Activated T-helper 1 cell treated with anti-CD3 and anti-CD28 coated beads, Interleukin-12 subunit alpha, Interleukin-12 subunit beta, Interleukin-2, Interleukin-4 antibody, amounts not matched to agents 30 ng/mL and 10 ng/mL and 1 ng/mL, durations not matched to agents 14 hours and 24 hours and 36 hours (primary cell): ENCODE measurements around the gene SLC22A1. TPM values are rescaled to one million over a fixed set of nuclear protein-coding genes. Genes with fewer than 3 reads are reported as not detected.

ENCODE experiments used
- DNase-seq: peaks from one replicate; pipeline ENCODE4 v3.0.0; 2021; ENCODE audit warnings: low spot score
- H3K27ac Mint-ChIP-seq: one replicate; pipeline ENCODE4 v1.8.0; 2021; ENCODE audit warnings: mild to moderate bottlenecking, mixed read lengths
- H3K27me3 Mint-ChIP-seq: one replicate; pipeline ENCODE4 v1.8.0; 2022; ENCODE audit warnings: mild to moderate bottlenecking, moderate library complexity, mixed read lengths; ENCODE audit not compliant: insufficient read depth
- H3K36me3 Mint-ChIP-seq: one replicate; pipeline ENCODE4 v1.8.0; 2021; ENCODE audit warnings: low read depth, mixed read lengths
- H3K4me1 Mint-ChIP-seq: one replicate; pipeline ENCODE4 v1.8.0; 2021; ENCODE audit warnings: low read depth, mixed read lengths
- H3K4me3 Mint-ChIP-seq: one replicate; pipeline ENCODE4 v1.8.0; 2021; ENCODE audit warnings: mild to moderate bottlenecking, moderate library complexity, mixed read lengths
- H3K9me3 Mint-ChIP-seq: one replicate; pipeline ENCODE4 v1.8.0; 2021; ENCODE audit warnings: mixed read lengths
- intact Hi-C: fragments of 100-400 bp; cut with micrococcal nuclease; formaldehyde crosslinking; loops from one replicate; pipeline ENCODE4 v1.15.1; 2024
- total RNA-seq: library from RNA; stranded (reverse); gene quantifications from 2 replicates; pipeline ENCODE4 v1.2.3, GENCODE V29; 2022

The SLC22A1 gene
- 2.9 and 3.7 TPM in 2 replicates for total RNA-seq

GRCh38 chr6:160121558-160121957 is at the start of gene SLC22A1:
TSS of gene SLC22A1 (plus strand) at chr6:160121815. CDS start at chr6:160121936, 121 bp downstream.
- no peaks in the 10 kb centered on the region for H3K4me1 Mint-ChIP-seq
- DNase-seq: no peak
- H3K27me3 Mint-ChIP-seq: no peaks in the 10 kb centered on the region
- no peak within 1 kb of the TSS for H3K4me3 Mint-ChIP-seq
- peaks cover 3% of the 10 kb centered on the region for H3K9me3 Mint-ChIP-seq
- no peak within 1 kb of the TSS for H3K27ac Mint-ChIP-seq
- H3K36me3 Mint-ChIP-seq: peaks cover 28% of the 10 kb centered on the region
- intact Hi-C loops: no loop called here

DNA sequence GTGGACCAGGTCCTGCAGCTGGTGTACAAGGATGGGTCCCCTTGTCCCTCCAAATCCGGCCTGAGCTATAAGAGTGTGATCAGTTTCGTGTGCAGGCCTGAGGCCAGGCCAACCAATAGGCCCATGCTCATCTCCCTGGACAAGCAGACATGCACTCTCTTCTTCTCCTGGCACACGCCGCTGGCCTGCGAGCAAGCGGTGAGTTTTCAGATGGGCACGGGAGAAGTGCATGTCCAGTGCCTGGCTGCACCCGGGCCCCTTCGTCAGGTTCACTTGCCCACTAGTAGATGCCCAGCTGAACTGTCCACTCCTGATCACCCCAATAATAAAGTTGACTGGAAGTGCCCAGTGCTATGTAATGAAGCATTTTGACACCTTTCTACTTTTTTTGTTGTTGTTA is 48.3 kb upstream of the SLC22A1 start:
- H3K27ac Mint-ChIP-seq: peak overlapping the region; percentile 60
- H3K36me3 Mint-ChIP-seq: peaks cover 71% of the 10 kb centered on the region
- H3K9me3 Mint-ChIP-seq: no peaks in the 10 kb centered on the region
- no peaks in the 10 kb centered on the region for H3K27me3 Mint-ChIP-seq
- H3K4me1 Mint-ChIP-seq: peaks cover 39% of the 10 kb centered on the region
- intact Hi-C loops: no loop called here
- no peak for DNase-seq
- H3K4me3 Mint-ChIP-seq: no peak overlapping the region

- intact Hi-C loops: loop anchor here (5.0 kb wide), 1 partner anchor 329 kb away; no protein-coding TSS in a partner anchor
- H3K9me3 Mint-ChIP-seq: no peaks in the 10 kb centered on the region
- no peak for DNase-seq
- H3K27ac Mint-ChIP-seq: no peak overlapping the region
- H3K36me3 Mint-ChIP-seq: peaks cover 60% of the 10 kb centered on the region
- no peaks in the 10 kb centered on the region for H3K27me3 Mint-ChIP-seq
- peaks cover 14% of the 10 kb centered on the region for H3K4me1 Mint-ChIP-seq
- H3K4me3 Mint-ChIP-seq: no peak overlapping the region
These were observed 45.6 kb upstream of the SLC22A1 start for GRCh38 chr6:160076009-160076408.

DNA sequence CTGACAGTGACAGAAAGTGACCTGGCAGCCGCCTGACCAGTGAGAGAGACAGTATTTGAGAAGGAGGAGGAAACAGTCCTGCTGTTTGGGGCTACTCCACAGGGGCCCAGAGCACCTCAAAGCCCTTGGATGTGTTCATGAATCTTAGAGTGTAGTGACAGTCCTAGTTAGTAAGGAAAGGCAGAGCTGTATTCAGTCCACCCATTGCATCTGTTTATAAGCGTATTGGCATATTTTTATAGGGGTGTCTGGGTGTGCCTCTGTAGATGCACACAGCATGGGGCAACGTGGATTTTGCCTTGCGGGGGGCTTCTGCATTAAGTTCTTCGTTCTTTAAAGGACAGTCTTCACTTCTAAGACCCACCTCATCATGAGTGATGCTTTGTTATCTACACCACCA is 44.6 kb upstream of the SLC22A1 start:
- no peaks in the 10 kb centered on the region for H3K27me3 Mint-ChIP-seq

GRCh38 chr6:160077526-160077925 is 44.1 kb upstream of the SLC22A1 start:
- Mint-ChIP-seq H3K27me3 (no peaks in the 10 kb centered on the region), H3K36me3 (peaks cover 58% of the 10 kb centered on the region), H3K27ac (no peak overlapping the region), H3K4me1 (peaks cover 8% of the 10 kb centered on the region), H3K4me3 (no peak overlapping the region), H3K9me3 (no peaks in the 10 kb centered on the region)
- intact Hi-C loops: loop anchor here (5.0 kb wide), 1 partner anchor 330 kb away; no protein-coding TSS in a partner anchor
- DNase-seq: no peak

More for the DNA sequence above, 44.6 kb upstream of the SLC22A1 start:
- DNase-seq: no peak
- H3K4me1 Mint-ChIP-seq: peaks cover 8% of the 10 kb centered on the region
- H3K27ac Mint-ChIP-seq: no peak overlapping the region
- intact Hi-C loops: loop anchor here (5.0 kb wide), 1 partner anchor 330 kb away; no protein-coding TSS in a partner anchor
- no peak overlapping the region for H3K4me3 Mint-ChIP-seq
- no peaks in the 10 kb centered on the region for H3K9me3 Mint-ChIP-seq
- peaks cover 60% of the 10 kb centered on the region for H3K36me3 Mint-ChIP-seq

GRCh38 chr6:160078883-160079685 is 42.5 kb upstream of the SLC22A1 start:
- intact Hi-C loops: loop anchor here (5.0 kb wide), 1 partner anchor 332 kb away; no protein-coding TSS in a partner anchor
- H3K27ac Mint-ChIP-seq: no peak overlapping the region
- no peaks in the 10 kb centered on the region for H3K27me3 Mint-ChIP-seq
- no peaks in the 10 kb centered on the region for H3K9me3 Mint-ChIP-seq
- no peak overlapping the region for H3K4me3 Mint-ChIP-seq
- H3K36me3 Mint-ChIP-seq: peaks cover 59% of the 10 kb centered on the region
- DNase-seq: no peak
- peaks cover 10% of the 10 kb centered on the region for H3K4me1 Mint-ChIP-seq

- H3K4me3 Mint-ChIP-seq: no peak overlapping the region
- no peak for DNase-seq
- H3K27me3 Mint-ChIP-seq: no peaks in the 10 kb centered on the region
- intact Hi-C loops: loop anchor here (5.0 kb wide), 1 partner anchor 332 kb away; no protein-coding TSS in a partner anchor
- H3K27ac Mint-ChIP-seq: no peak overlapping the region
- peaks cover 15% of the 10 kb centered on the region for H3K4me1 Mint-ChIP-seq
- H3K9me3 Mint-ChIP-seq: no peaks in the 10 kb centered on the region
- H3K36me3 Mint-ChIP-seq: peaks cover 61% of the 10 kb centered on the region
These were observed 42.0 kb upstream of the SLC22A1 start for GRCh38 chr6:160079686-160080043.

- Mint-ChIP-seq H3K9me3 (no peaks in the 10 kb centered on the region), H3K36me3 (peaks cover 63% of the 10 kb centered on the region), H3K4me3 (no peak overlapping the region)
These were observed 41.5 kb upstream of the SLC22A1 start for GRCh38 chr6:160080097-160080496.

DNA sequence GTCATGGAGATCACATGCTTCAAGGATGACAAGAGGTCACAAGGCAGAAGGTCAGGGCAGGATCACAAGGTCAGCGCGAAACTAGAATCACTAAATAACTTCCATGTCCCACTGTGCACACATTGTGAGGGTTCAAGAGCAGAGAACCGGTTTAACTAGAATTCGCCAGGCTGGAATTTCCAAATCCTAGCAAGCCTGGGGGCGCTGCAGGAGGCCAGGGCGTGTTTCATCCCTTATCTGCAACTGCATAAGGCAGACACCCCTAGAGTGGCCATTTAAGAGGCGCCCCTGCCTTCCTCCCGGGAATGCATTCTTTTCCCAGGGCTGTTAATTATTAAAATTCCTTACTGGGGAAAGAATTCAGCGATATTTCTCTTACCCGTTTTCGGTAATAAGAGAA is 40.2 kb upstream of the SLC22A1 start:
- no peak overlapping the region for H3K27ac Mint-ChIP-seq
- H3K4me1 Mint-ChIP-seq: peaks cover 21% of the 10 kb centered on the region
- no peak overlapping the region for H3K4me3 Mint-ChIP-seq
- no peaks in the 10 kb centered on the region for H3K9me3 Mint-ChIP-seq
- no peak for DNase-seq
- H3K36me3 Mint-ChIP-seq: peaks cover 70% of the 10 kb centered on the region
- no peaks in the 10 kb centered on the region for H3K27me3 Mint-ChIP-seq
- intact Hi-C loops: no loop called here

More at GRCh38 chr6:160080097-160080496, 41.5 kb upstream of the SLC22A1 start:
- intact Hi-C loops: no loop called here
- H3K4me1 Mint-ChIP-seq: peaks cover 16% of the 10 kb centered on the region
- H3K27me3 Mint-ChIP-seq: no peaks in the 10 kb centered on the region
- no peak for DNase-seq
- H3K27ac Mint-ChIP-seq: no peak overlapping the region

DNA sequence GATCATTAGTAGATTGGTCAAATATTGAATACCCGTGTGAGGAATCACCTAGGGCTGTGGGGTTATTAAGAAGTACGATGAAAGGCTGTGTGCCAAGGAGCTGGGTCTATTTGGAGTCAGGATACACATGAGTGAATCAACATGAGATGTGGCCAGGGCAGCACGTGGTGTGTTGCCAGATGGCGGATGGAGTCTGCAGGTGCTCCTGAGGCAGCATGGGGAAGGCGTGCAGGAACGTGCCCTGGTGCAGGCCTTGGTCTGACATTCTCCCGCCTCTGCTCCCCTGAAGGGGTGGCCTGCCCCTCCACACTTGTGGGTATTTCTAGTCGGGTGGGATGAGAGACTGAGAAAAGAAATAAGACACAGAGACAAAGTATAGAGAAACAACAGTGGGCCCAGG is 39.0 kb upstream of the SLC22A1 start:
- peaks cover 66% of the 10 kb centered on the region for H3K36me3 Mint-ChIP-seq
- no peak for DNase-seq
- no peak overlapping the region for H3K4me3 Mint-ChIP-seq
- no peaks in the 10 kb centered on the region for H3K9me3 Mint-ChIP-seq
- H3K27ac Mint-ChIP-seq: no peak overlapping the region
- intact Hi-C loops: no loop called here
- H3K4me1 Mint-ChIP-seq: peaks cover 21% of the 10 kb centered on the region
- H3K27me3 Mint-ChIP-seq: no peaks in the 10 kb centered on the region

DNA sequence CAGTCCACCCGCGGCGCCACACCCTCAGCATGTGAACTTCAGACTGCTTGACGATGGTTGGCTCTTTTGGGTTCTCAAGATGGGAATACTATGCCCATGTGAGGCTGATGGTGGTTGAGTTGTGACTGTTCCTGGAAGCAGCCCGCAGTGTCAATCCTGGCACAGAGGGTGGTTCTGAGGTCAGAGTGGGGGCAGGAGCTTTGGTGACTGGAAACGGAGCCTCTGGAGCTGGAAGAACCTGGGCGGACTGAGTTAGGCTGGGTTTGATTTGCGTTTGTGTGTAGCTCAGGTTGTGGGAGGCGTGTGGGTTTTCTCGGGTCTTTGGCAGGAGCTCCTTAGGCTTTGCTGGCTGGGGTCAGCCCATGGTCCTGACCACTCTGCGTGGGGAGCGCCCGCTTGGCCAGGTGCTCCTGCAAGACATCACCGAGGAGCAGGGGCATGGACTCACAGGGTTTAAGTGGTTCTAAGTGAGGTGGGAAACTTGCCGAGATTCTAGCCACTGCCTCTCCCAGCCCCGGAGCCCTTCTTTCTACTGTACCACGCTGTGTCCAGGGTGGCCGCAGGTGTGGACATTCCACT is 37.3 kb upstream of the SLC22A1 start:
- Mint-ChIP-seq H3K4me1 (peaks cover 21% of the 10 kb centered on the region), H3K27ac (peak overlapping the region; percentile 72), H3K27me3 (no peaks in the 10 kb centered on the region), H3K4me3 (no peak overlapping the region), H3K9me3 (no peaks in the 10 kb centered on the region), H3K36me3 (peaks cover 75% of the 10 kb centered on the region)
- DNase-seq: no peak
- intact Hi-C loops: no loop called here

DNA sequence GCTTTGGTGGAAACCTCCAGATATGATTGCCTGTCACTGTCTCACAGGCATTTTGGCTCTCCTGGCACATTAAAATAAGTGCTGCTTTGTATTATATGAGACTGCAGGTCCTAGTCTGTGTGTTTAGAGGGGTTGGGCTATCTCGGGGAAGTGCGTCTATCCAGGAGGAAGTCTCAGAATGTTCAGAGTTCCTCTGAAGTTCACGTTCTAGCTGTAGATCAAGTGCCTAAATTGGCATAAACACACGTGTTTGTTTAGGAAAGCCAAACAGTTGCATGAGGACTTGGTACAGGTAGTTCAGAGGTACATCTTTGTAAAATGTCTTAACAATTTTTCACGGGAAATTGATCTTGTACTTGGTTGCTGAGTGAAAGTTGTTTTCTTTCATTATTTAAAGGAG is 36.4 kb upstream of the SLC22A1 start:
- no peak for DNase-seq
- Mint-ChIP-seq H3K4me1 (peaks cover 21% of the 10 kb centered on the region), H3K36me3 (peaks cover 74% of the 10 kb centered on the region), H3K9me3 (no peaks in the 10 kb centered on the region), H3K27ac (peak overlapping the region; percentile 31), H3K4me3 (no peak overlapping the region), H3K27me3 (no peaks in the 10 kb centered on the region)
- intact Hi-C loops: no loop called here
